Stimulated activated CD8-positive, alpha-beta memory T cell treated with anti-CD3 and anti-CD28 coated beads, Interleukin-12 subunit alpha, Interleukin-12 subunit beta, amount 100 ng/mL, for 4 hours (primary cell): Measurements from ENCODE around the gene MCF2.
"Not testable (repeated sequence)": the region's sequence is repeated elsewhere in the genome, so short reads cannot be mapped to it uniquely, and the experiment has no call there.

Source experiments
- DNase-seq: peaks from one replicate; pipeline ENCODE4 v3.0.0-alpha.2; 2020; ENCODE audit warnings: low read depth

Gene MCF2

GRCh38 chrX:139708067-139708466 lies at the start of gene MCF2:
MCF2 (minus strand) TSS chrX:139708167; CDS start chrX:139651744, 56,423 bp downstream.
- DNase-seq: no peak

GRCh38 chrX:139751053-139751452 lies 43.1 kb upstream of the MCF2 start:
- DNase-seq: no peak

GRCh38 chrX:139750390-139750789 lies 42.4 kb upstream of the MCF2 start:
- no peak for DNase-seq

GRCh38 chrX:139739138-139739537 lies 31.2 kb upstream of the MCF2 start:
- DNase-seq: no peak

- DNase-seq: no peak
Measured at GRCh38 chrX:139738581-139738980, 30.6 kb upstream of the MCF2 start.

GRCh38 chrX:139736151-139736550 lies 28.2 kb upstream of the MCF2 start:
- DNase-seq: no peak

- DNase-seq: no peak
Measured at GRCh38 chrX:139734996-139735395, 27.0 kb upstream of the MCF2 start.

GRCh38 chrX:139725720-139726119 lies 17.8 kb upstream of the MCF2 start:
- no peak for DNase-seq

GRCh38 chrX:139724626-139725025 lies 16.7 kb upstream of the MCF2 start:
- DNase-seq: no peak

GRCh38 chrX:139720979-139721378 lies 13.0 kb upstream of the MCF2 start:
- no peak for DNase-seq

- no peak for DNase-seq
Measured at GRCh38 chrX:139720136-139720535, 12.2 kb upstream of the MCF2 start.

- no peak for DNase-seq
Measured at GRCh38 chrX:139702658-139703057, 5.3 kb downstream of the MCF2 start.

GRCh38 chrX:139692908-139693307 lies 15.1 kb downstream of the MCF2 start:
- no peak for DNase-seq

- no peak for DNase-seq
Measured at GRCh38 chrX:139692506-139692849, 15.5 kb downstream of the MCF2 start.

- DNase-seq: no peak
Measured at GRCh38 chrX:139691843-139692505, 16.0 kb downstream of the MCF2 start.

GRCh38 chrX:139691493-139691842 lies 16.5 kb downstream of the MCF2 start:
- DNase-seq: no peak

GRCh38 chrX:139685175-139685574 lies 22.8 kb downstream of the MCF2 start:
- DNase-seq: not testable (repeated sequence)

GRCh38 chrX:139680356-139680755 lies 27.6 kb downstream of the MCF2 start:
- DNase-seq: no peak

- DNase-seq: no peak
Measured at GRCh38 chrX:139647597-139647996, 60.4 kb downstream of the MCF2 start.

- DNase-seq: no peak
Measured at GRCh38 chrX:139642241-139642927, 65.6 kb downstream of the MCF2 start.

- no peak for DNase-seq
Measured at GRCh38 chrX:139640259-139640658, 67.7 kb downstream of the MCF2 start.

GRCh38 chrX:139639253-139639652 lies 68.7 kb downstream of the MCF2 start:
- no peak for DNase-seq

- no peak for DNase-seq
Measured at GRCh38 chrX:139600105-139600504, 107.9 kb downstream of the MCF2 start.

- DNase-seq: no peak
Measured at GRCh38 chrX:139596068-139596467, 111.9 kb downstream of the MCF2 start.
